Nephron progenitor cell (in vitro differentiated cells): Measurements from ENCODE around the gene SBNO2.

Source experiments
- DNase-seq: peaks from one replicate; pipeline ENCODE4 v3.0.0; 2021
- H3K27ac Mint-ChIP-seq: 2 replicates; pipeline ENCODE4 v1.8.0; 2021; ENCODE audit warnings: mild to moderate bottlenecking, moderate library complexity, mixed read lengths
- H3K27me3 Mint-ChIP-seq: 2 replicates; pipeline ENCODE4 v1.8.0; 2021; ENCODE audit warnings: mild to moderate bottlenecking, low read depth, mixed read lengths; ENCODE audit not compliant: poor library complexity
- H3K36me3 Mint-ChIP-seq: 2 replicates; pipeline ENCODE4 v1.8.0; 2021; ENCODE audit warnings: low read depth, mixed read lengths
- H3K4me1 Mint-ChIP-seq: 2 replicates; pipeline ENCODE4 v1.8.0; 2021; ENCODE audit warnings: mixed read lengths
- H3K4me3 Mint-ChIP-seq: 2 replicates; pipeline ENCODE4 v1.8.0; 2021; ENCODE audit warnings: mild to moderate bottlenecking, moderate library complexity, mixed read lengths
- H3K9me3 Mint-ChIP-seq: 2 replicates; pipeline ENCODE4 v1.8.0; 2021; ENCODE audit warnings: mild to moderate bottlenecking, moderate library complexity, mixed read lengths
- CTCF ChIP-seq: fragments of 200-600 bp; sonication (generic); IDR thresholded peaks from 2 replicates; pipeline ENCODE4 v1.5.0; 2021; ENCODE audit warnings: antibody characterized with exemption

The SBNO2 gene

GRCh38 chr19:1089891-1090290 is 84.2 kb downstream of the SBNO2 start:
- DNase-seq: no peak
- no peak for TF ChIP-seq CTCF
- Mint-ChIP-seq H3K27me3 (no peaks in the 10 kb centered on the region), H3K27ac (no peak overlapping the region), H3K4me1 (peaks cover 18% of the 10 kb centered on the region), H3K9me3 (no peaks in the 10 kb centered on the region), H3K36me3 (peaks cover 6% of the 10 kb centered on the region), H3K4me3 (no peak overlapping the region)

DNA sequence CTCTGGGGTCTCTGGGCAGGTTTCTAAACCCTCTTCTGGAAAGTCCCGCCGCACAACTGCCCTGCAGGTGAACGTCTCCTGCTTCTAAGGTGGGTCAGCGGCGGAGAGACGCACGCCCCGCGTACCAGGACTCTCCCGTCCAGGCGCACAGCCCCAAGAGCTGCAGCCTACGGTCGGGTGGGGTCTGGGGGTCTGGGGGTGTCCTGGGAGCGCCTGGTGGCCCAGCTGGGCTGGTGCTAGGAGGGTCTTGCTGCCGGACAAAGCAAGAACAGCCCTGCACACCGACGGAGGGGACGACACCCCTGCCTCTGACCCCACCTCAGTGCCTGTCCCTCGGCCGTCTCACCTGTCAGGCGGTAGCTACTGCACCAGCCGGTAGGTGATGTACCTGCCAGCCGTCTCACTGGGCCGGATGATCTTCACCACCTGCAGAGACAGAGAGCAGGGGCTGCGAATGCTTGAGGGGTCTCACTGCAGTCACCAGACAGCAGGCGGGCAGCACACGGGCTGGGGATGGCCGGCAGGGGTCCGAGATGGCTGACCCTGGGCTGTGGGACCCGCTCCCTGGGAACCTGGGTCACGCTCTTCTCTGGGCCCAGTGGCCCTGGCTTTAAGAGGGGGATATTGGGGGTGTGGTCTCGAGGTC is 84.8 kb downstream of the SBNO2 start:
- Mint-ChIP-seq H3K9me3 (no peaks in the 10 kb centered on the region), H3K4me3 (no peak overlapping the region), H3K36me3 (peaks cover 6% of the 10 kb centered on the region), H3K4me1 (peaks cover 13% of the 10 kb centered on the region), H3K27me3 (no peaks in the 10 kb centered on the region), H3K27ac (no peak overlapping the region)
- no peak for TF ChIP-seq CTCF
- DNase-seq: no peak

DNA sequence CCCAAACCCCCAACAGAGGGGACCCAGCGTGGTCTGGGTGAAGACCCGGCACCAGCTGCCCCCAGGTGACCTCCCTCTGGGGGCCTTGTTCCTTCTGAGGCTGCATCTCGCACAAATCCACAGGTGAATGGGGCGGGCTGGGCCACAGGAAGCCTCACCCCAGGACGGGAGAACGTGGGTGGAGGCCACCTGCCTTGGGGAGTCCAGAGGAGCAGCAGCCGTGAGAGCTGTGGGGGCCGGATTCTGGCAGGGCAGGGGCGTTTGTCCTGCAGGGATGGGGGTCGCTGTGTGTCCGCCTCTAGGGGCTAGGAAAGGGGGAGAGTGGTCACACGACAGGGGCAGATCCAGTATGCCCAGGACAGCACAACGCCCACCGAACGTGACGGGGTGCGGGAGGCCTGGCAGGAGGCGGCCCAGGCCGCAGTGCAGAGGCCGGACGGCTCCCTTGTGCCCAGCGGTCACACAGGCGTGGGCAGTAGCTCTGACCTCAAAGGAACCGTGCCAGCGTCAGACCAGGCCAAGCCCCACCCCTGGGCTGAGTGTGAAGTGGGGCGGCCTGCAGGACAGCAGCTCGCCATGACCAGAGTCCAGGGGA is 85.6 kb downstream of the SBNO2 start:
- Mint-ChIP-seq H3K4me3 (no peak overlapping the region), H3K4me1 (peaks cover 6% of the 10 kb centered on the region), H3K27ac (no peak overlapping the region), H3K36me3 (peaks cover 6% of the 10 kb centered on the region), H3K9me3 (no peaks in the 10 kb centered on the region), H3K27me3 (no peaks in the 10 kb centered on the region)
- no peak for DNase-seq
- TF ChIP-seq CTCF: no peak

GRCh38 chr19:1087813-1088415 is 86.2 kb downstream of the SBNO2 start:
- Mint-ChIP-seq H3K27ac (peak overlapping the region; percentile 97), H3K9me3 (no peaks in the 10 kb centered on the region), H3K27me3 (no peaks in the 10 kb centered on the region), H3K4me1 (peaks cover under 1% of the 10 kb centered on the region), H3K4me3 (no peak overlapping the region), H3K36me3 (peaks cover 6% of the 10 kb centered on the region)
- no peak for DNase-seq
- TF ChIP-seq CTCF: no peak

GRCh38 chr19:1086613-1087012 is 87.5 kb downstream of the SBNO2 start:
- H3K4me3 Mint-ChIP-seq: no peak overlapping the region
- no peaks in the 10 kb centered on the region for H3K9me3 Mint-ChIP-seq
- DNase-seq: no peak
- H3K27ac Mint-ChIP-seq: no peak overlapping the region
- no peaks in the 10 kb centered on the region for H3K27me3 Mint-ChIP-seq
- TF ChIP-seq CTCF: no peak
- H3K36me3 Mint-ChIP-seq: peaks cover 6% of the 10 kb centered on the region
- no peaks in the 10 kb centered on the region for H3K4me1 Mint-ChIP-seq
